ENCODE measurements around the gene MRPL41.

- TF ChIP-seq YY1 (IDR thresholded peaks at IDR 0.05; ENCODE audit: insufficient read depth, insufficient read length): no peak
- no peak for TF ChIP-seq ZNF274 (IDR thresholded peaks at IDR 0.05; ENCODE audit: low read depth, low read length)
Observed at GRCh38 chr9:137538058-137538457, 13.6 kb upstream of the MRPL41 start.
